DOHH2 (cell line): ENCODE measurements around the gene NRF1.
"Not testable (repeated sequence)": the region's sequence is repeated elsewhere in the genome, so short reads cannot be mapped to it uniquely, and the experiment has no call there.

Experiments
- H3F3A ChIP-seq: fragments of 200-600 bp; sonication (generic), shearing (Covaris generic); 2 replicates; pipeline ENCODE4 v1.6.0; 2016; ENCODE audit warnings: antibody characterized with exemption, mild to moderate bottlenecking; ENCODE audit not compliant: control insufficient read depth, insufficient read depth
- H3K27ac ChIP-seq: fragments of 200-600 bp; sonication (generic); 2 replicates; pipeline ENCODE4 v1.5.1; 2014; ENCODE audit warnings: low read depth, mild to moderate bottlenecking, low read length, moderate library complexity
- H3K27me3 ChIP-seq: fragments of 200-600 bp; sonication (generic); 2 replicates; pipeline ENCODE4 v1.6.1; 2014; ENCODE audit warnings: mild to moderate bottlenecking, low read length, mixed read lengths; ENCODE audit not compliant: control insufficient read depth
- H3K36me3 ChIP-seq: fragments of 200-600 bp; sonication (generic); 2 replicates; pipeline ENCODE4 v1.6.1; 2014; ENCODE audit warnings: mild to moderate bottlenecking, low read length, moderate library complexity, mixed read lengths; ENCODE audit not compliant: control insufficient read depth
- H3K4me1 ChIP-seq: fragments of 200-600 bp; sonication (generic); 2 replicates; pipeline ENCODE4 v1.6.1; 2014; ENCODE audit warnings: mild to moderate bottlenecking, low read length, mixed read lengths; ENCODE audit not compliant: control insufficient read depth
- H3K4me2 ChIP-seq: fragments of 200-600 bp; sonication (generic); 2 replicates; pipeline ENCODE4 v1.6.0; 2014; ENCODE audit warnings: mild to moderate bottlenecking, low read length, moderate library complexity
- H3K4me3 ChIP-seq: fragments of 200-600 bp; sonication (generic); 2 replicates; pipeline ENCODE4 v1.5.1; 2014; ENCODE audit warnings: mild to moderate bottlenecking, low read length, mixed read lengths
- H3K79me2 ChIP-seq: fragments of 200-600 bp; sonication (generic); 2 replicates; pipeline ENCODE4 v1.6.1; 2014; ENCODE audit warnings: mild to moderate bottlenecking, low read length, mixed read lengths; ENCODE audit not compliant: control insufficient read depth
- H3K9me2 ChIP-seq: fragments of 200-600 bp; sonication (generic); replicated peaks from 2 replicates; pipeline ENCODE4 v1.6.1; 2014; ENCODE audit warnings: mild to moderate bottlenecking, low read length, mixed read lengths; ENCODE audit not compliant: control insufficient read depth
- H3K9me3 ChIP-seq: fragments of 200-600 bp; sonication (generic); 2 replicates; pipeline ENCODE4 v1.6.1; 2014; ENCODE audit warnings: antibody characterized with exemption, low read length, mixed read lengths; ENCODE audit not compliant: control insufficient read depth, insufficient read depth
- H4K20me1 ChIP-seq: fragments of 200-600 bp; sonication (generic); 2 replicates; pipeline ENCODE4 v1.6.0; 2014; ENCODE audit warnings: low read depth, mild to moderate bottlenecking, antibody characterized with exemption, low read length, moderate library complexity; ENCODE audit not compliant: control insufficient read depth, insufficient read depth
- EZH2phosphoT487 ChIP-seq: fragments of 200-600 bp; sonication (generic); IDR thresholded peaks from 2 replicates; pipeline ENCODE4 v1.6.1; 2017; ENCODE audit warnings: borderline replicate concordance, mild to moderate bottlenecking, antibody characterized with exemption, low read length, moderate library complexity, mixed read lengths
- TF ChIP-seq, protein P1 (sequence below): fragments of 200-600 bp; sonication (generic); IDR thresholded peaks from one replicate; pipeline ENCODE4 v1.5.1; 2014; ENCODE audit warnings: antibody characterized with exemption, mild to moderate bottlenecking, low read depth, low read length; ENCODE audit not compliant: poor library complexity, severe bottlenecking

Gene NRF1

DNA sequence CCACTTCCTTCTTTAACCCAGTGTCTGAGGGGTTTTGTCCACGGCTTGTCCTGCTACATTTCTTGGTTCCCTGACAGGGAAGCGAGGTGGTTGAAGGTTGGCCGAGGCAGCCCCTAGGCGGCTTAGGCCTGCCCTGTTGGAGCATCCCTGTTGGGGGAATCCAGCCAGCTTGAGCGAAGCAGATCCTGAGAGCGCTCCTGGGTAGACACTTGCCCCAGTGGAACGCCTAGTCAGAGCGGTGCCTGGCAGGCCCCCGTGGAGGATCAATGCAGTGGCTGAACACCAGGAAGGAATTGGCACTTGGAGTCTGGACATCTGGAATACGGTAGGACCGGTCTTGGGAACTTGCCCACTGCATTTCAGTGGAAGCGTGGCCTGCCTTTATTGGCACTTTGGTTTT, 32.7 kb upstream of the NRF1 start:
- TF ChIP-seq, protein P1, sequence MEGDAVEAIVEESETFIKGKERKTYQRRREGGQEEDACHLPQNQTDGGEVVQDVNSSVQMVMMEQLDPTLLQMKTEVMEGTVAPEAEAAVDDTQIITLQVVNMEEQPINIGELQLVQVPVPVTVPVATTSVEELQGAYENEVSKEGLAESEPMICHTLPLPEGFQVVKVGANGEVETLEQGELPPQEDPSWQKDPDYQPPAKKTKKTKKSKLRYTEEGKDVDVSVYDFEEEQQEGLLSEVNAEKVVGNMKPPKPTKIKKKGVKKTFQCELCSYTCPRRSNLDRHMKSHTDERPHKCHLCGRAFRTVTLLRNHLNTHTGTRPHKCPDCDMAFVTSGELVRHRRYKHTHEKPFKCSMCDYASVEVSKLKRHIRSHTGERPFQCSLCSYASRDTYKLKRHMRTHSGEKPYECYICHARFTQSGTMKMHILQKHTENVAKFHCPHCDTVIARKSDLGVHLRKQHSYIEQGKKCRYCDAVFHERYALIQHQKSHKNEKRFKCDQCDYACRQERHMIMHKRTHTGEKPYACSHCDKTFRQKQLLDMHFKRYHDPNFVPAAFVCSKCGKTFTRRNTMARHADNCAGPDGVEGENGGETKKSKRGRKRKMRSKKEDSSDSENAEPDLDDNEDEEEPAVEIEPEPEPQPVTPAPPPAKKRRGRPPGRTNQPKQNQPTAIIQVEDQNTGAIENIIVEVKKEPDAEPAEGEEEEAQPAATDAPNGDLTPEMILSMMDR, result no peak
- no peak for TF ChIP-seq EZH2phosphoT487
- H3K79me2 ChIP-seq, result no peaks in the 10 kb centered on the region
- H3K9me3 ChIP-seq, result peaks cover 18% of the 10 kb centered on the region
- H3K27me3 ChIP-seq, result peaks cover 2% of the 10 kb centered on the region; the same call in 1 of the 2 replicates
- H3K9me2 ChIP-seq, result no peaks in the 10 kb centered on the region
- peaks cover 10% of the 10 kb centered on the region for H3K4me1 ChIP-seq
- no peaks in the 10 kb centered on the region for H3F3A ChIP-seq
- no peak overlapping the region for H3K4me2 ChIP-seq
- no peaks in the 10 kb centered on the region for H4K20me1 ChIP-seq
- no peak overlapping the region for H3K27ac ChIP-seq
- no peaks in the 10 kb centered on the region for H3K36me3 ChIP-seq
- H3K4me3 ChIP-seq, result no peak overlapping the region

- H3K27me3 ChIP-seq, H3F3A ChIP-seq, H3K27ac ChIP-seq, H3K9me2 ChIP-seq, H3K36me3 ChIP-seq, H3K4me1 ChIP-seq, H4K20me1 ChIP-seq, H3K4me3 ChIP-seq, H3K4me2 ChIP-seq, H3K79me2 ChIP-seq: not testable (repeated sequence)
- peaks cover 32% of the 10 kb centered on the region for H3K9me3 ChIP-seq
Observed at GRCh38 chr7:129586179-129586578, 25.3 kb upstream of the NRF1 start.

DNA sequence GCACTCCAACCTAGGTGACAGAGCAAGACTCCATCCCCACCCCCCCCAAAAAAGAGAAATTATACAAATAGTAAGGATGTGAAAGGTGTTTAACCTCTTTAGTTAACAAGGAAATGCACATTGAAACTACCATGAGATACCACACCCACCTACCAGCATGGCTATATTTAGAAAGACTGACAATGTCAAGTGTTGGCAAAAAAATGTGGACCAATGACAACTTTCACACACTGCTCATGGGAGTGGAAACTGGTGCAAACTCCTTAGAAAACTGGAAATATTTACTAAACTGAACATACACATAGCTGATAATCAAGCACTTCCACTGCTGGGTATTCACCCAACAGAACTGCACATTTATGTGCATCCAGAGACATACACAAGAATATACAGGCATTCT, 23.3 kb upstream of the NRF1 start:
- no peaks in the 10 kb centered on the region for H3K36me3 ChIP-seq
- H4K20me1 ChIP-seq, result no peaks in the 10 kb centered on the region
- H3K4me1 ChIP-seq, result peaks cover 4% of the 10 kb centered on the region
- no peaks in the 10 kb centered on the region for H3K79me2 ChIP-seq
- H3K27ac ChIP-seq, result no peak overlapping the region
- H3K9me2 ChIP-seq, result no peaks in the 10 kb centered on the region
- no peaks in the 10 kb centered on the region for H3F3A ChIP-seq
- H3K4me2 ChIP-seq, result no peak overlapping the region
- H3K4me3 ChIP-seq, result no peak overlapping the region
- TF ChIP-seq, protein P1, result no peak
- no peak for TF ChIP-seq EZH2phosphoT487
- H3K9me3 ChIP-seq, result peaks cover 32% of the 10 kb centered on the region
- no peaks in the 10 kb centered on the region for H3K27me3 ChIP-seq

GRCh38 chr7:129591868-129592267, 19.7 kb upstream of the NRF1 start:
- H3F3A ChIP-seq, result no peaks in the 10 kb centered on the region
- H3K9me2 ChIP-seq, result no peaks in the 10 kb centered on the region
- H3K36me3 ChIP-seq, result no peaks in the 10 kb centered on the region
- no peak overlapping the region for H3K4me2 ChIP-seq
- TF ChIP-seq, protein P1, result no peak
- TF ChIP-seq EZH2phosphoT487, result no peak
- H4K20me1 ChIP-seq, result no peaks in the 10 kb centered on the region
- H3K4me3 ChIP-seq, result no peak overlapping the region
- peaks cover 10% of the 10 kb centered on the region for H3K9me3 ChIP-seq
- no peaks in the 10 kb centered on the region; the same call in 1 of the 2 replicates for H3K27me3 ChIP-seq
- H3K4me1 ChIP-seq, result no peaks in the 10 kb centered on the region
- H3K79me2 ChIP-seq, result no peaks in the 10 kb centered on the region
- no peak overlapping the region for H3K27ac ChIP-seq

- not testable (repeated sequence) for H3K27me3 ChIP-seq, H3K9me3 ChIP-seq, H3K36me3 ChIP-seq, H3K4me3 ChIP-seq, H3K9me2 ChIP-seq, H3F3A ChIP-seq, H3K4me1 ChIP-seq, H3K79me2 ChIP-seq, H3K27ac ChIP-seq, H3K4me2 ChIP-seq, H4K20me1 ChIP-seq
Observed at GRCh38 chr7:129596386-129596785, 15.1 kb upstream of the NRF1 start.
